T47D (cell line): ENCODE results near the gene SHISAL2B.

Experiments
- DNase-seq, 2 experiments: peaks; one replicate each; pipeline versions ENCODE4 v3.0.0 to v3.0.0-alpha.2; 2011 to 2012; ENCODE audit warnings: low read depth in 1 of 2, low spot score in 1 of 2
- JUND ChIP-seq: IDR thresholded peaks from 2 replicates; pipeline ENCODE4 v1.6.1; 2012; ENCODE audit warnings: low read depth
- in situ Hi-C: cut with HindIII; loops from 2 replicates; pipeline ENCODE4 v1.10.0; 2016; ENCODE audit warnings: low sequenced_read_pairs, low pct_unique_long_range_greater_than_20kb

Gene SHISAL2B

DNA sequence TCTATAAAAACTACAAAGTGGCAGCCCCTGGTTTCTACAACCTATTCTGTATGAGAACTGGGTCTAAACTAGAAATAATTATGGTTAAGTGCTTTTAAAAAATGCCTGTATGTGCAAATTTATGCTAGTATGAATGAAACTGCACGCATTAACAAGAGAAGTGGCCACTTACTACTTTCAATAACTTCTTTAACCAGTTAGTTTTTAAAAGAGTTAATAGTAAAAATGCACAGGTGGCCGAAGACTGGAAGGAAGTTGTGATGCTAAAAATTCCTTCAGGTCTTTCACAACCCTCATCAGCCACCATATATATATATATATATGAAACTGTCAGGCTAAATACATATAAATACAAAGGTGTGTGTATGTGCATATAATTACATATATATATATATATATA, 36.8 kb downstream of the SHISAL2B start:
- TF ChIP-seq JUND, result no peak
- in situ Hi-C loops, result no loop called here
- DNase-seq, result no peak

DNA sequence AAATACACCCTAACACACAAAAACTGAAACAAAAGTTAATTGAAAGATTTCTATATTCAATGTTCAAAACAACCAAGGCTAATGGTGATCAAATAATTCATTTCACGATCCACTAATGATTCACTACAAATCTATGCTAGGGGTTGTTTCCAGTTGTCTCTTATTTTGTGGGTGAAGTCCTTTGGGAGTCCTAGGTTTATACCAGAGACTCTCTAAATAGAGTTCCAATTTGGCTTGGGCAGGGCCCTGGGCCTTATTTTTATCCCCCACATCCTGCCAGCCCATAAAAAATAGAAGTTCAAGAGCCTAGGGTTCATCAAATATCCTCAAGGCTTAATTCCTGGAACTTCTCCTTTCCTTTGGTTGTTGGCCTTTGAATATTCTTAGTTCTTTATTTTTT, 52.1 kb downstream of the SHISAL2B start:
- DNase-seq, result no peak
- in situ Hi-C loops, result no loop called here
- no peak for TF ChIP-seq JUND

DNA sequence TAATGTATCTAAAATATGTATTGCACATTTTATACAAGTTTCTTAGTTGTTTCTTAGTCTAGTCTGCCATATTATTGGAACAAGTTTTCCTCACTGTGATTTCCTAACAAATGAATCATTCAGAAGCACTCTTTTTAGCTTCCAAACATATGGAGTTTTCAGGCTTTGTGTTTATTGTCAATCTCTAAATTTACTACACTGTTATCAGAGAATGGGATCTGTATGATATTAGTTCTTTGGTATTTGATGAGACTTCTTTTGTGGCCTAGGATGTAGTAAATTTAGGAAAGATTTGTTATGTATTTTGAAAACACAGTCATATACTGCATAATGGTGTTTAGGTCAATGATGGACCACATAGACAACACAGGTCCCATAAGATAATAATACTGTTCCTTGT, 52.5 kb downstream of the SHISAL2B start:
- TF ChIP-seq JUND, result no peak
- in situ Hi-C loops, result no loop called here
- DNase-seq, result no peak

DNA sequence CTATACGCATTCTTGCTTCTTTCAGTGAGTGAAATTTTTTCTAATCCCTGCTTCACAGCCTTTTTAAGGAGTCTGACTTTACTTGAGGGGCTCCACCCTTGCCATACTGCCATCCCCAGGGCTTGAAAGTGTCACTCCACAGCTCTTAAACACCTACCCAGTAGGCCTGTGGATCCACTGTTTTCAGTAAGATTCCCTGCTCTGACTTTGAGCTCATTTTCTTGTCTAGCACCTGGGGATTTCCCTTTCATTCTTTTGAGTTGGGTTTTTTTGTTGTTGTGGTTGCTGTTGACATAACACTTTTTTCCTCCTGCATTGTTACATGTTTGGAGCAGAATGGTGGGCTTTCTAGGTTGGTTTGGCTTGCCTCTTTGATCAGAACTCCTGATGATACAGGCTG, 54.6 kb downstream of the SHISAL2B start:
- in situ Hi-C loops, result no loop called here
- DNase-seq, result no peak
- no peak for TF ChIP-seq JUND

DNA sequence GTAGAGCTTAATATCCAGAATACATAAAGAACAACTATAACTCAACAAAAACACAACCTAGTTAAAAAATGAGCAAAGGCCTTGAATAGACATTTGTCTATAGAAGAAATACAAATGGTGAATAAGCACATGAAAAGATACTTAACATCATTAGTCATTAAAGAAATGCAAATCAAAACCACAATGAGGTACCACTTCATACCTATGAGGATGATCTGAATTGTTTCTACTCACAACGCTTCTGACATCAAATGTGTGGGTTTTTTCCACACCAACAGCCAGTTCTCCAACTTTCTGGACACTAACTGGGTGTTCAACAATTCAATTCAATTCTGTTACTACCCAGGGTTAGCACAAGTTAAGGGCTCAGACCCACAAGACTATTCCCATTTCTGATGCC, 56.1 kb downstream of the SHISAL2B start:
- in situ Hi-C loops, result no loop called here
- no peak for DNase-seq
- TF ChIP-seq JUND, result no peak

DNA sequence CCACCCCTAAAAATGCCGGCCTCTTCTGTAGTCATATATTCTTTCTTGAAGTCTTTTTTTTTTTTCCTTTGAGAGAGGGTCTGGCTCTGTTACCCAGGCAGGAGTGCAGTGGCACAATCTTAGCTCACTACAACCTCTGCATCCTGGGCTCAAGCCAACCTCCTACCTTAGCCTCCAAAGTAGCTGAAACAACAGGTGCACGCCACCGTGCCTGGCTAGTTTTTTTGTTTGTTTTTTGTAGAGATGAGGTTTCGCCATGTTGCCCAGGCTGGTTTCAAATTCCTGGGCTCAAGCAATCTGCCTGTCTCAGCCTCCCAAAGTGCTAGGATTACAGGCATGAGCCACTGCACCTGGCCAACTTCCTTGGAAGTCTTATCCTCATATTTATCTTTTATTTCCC, 59.1 kb downstream of the SHISAL2B start:
- TF ChIP-seq JUND, result no peak
- in situ Hi-C loops, result no loop called here
- no peak for DNase-seq

DNA sequence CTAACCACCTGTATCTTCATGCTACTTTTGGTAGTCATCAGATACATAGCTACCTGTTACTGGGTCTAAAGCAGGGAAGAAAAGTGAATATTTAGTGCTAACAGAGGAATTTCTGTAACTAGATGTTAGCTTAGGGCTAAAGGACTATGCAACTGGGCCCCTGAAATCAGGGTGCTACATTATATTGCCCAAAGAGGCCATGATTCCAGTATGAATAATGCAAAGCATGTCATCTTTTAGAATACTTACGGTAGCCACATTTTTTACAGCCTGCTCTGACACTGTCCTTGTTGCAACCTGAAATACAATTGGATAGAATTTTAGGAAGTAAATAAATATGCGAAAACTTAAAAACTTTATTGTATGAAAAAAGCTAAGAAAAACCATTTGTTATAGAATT, 63.8 kb downstream of the SHISAL2B start:
- no peak for TF ChIP-seq JUND
- no peak for DNase-seq
- in situ Hi-C loops, result no loop called here

DNA sequence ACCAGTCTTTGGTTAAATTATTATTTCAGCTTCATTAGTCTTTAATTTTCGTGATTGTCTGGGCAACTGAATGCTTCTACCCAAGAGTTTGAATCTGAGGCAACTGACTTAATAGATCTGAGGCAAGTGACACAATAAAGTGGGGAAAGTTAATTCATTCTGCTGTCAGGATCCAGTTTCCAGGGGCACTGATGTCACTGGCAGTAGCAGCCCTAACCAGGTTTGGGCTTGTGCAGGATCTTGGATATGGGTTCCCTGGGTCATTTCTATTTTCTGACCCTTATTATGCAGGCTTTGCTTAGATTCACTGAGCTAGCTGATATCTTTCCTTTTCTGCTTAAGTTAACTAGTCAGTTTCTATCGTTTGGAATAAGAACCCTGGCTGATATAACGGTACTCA, 68.6 kb downstream of the SHISAL2B start:
- in situ Hi-C loops, result no loop called here
- TF ChIP-seq JUND, result no peak
- no peak for DNase-seq

DNA sequence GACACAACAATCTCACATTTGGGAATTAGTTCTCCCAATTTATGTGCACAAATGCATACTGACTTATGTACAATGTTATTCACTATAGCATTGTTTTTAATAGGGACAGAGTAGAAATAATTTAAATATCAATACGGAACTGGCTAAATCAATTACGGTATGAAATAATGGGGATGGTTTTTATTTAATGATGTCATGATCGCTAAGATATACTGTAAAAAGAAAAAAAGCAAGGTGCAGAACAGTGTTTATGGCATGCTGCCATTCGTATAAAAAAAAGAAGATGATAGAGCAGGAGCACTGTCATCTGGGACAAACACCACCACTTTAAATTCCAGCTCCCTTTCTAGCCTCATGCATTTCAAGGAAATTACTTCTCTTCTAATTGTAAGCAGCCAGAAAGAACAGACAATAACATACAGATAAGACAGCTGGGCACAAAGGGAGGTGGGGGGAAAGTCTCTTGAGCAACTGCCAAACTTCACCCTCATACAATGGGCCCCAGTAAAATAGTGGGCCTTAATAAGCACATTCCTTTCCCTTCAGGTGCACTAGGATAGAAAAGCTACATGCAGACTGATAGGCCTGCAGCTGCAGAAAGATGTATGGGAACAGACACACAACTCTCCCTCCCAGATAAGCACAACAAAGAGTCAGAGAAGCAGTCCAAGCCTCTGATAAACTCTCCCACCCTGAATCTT, 69.8 kb downstream of the SHISAL2B start:
- no peak for TF ChIP-seq JUND
- no peak for DNase-seq
- in situ Hi-C loops, result no loop called here

DNA sequence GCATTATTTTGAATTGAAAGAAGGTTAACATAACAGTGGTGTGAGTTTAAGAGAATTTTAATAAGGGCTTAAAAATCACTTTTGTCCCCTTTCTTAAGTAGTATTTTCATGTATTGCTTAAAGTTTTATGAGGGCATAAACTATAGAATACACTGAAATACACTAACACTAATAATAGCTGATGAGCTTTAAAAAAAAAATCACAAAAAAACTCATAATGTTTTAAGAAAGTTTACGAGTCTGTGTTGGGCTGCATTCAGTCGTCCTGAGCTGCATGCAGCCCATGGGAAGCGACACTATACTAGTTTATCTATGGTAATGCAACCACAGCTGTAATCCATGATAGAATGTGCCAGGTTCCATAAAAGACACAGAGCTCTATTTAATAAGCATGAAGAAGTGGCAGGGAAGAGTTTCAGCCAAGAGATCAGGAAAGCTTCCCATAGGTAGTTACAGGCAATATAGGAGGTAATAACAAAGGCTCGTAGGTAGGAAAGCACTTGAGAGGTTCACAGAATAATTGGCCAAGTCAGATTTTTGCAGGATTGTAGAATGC, 73.7 kb downstream of the SHISAL2B start:
- in situ Hi-C loops, result no loop called here
- no peak for TF ChIP-seq JUND
- no peak for DNase-seq

DNA sequence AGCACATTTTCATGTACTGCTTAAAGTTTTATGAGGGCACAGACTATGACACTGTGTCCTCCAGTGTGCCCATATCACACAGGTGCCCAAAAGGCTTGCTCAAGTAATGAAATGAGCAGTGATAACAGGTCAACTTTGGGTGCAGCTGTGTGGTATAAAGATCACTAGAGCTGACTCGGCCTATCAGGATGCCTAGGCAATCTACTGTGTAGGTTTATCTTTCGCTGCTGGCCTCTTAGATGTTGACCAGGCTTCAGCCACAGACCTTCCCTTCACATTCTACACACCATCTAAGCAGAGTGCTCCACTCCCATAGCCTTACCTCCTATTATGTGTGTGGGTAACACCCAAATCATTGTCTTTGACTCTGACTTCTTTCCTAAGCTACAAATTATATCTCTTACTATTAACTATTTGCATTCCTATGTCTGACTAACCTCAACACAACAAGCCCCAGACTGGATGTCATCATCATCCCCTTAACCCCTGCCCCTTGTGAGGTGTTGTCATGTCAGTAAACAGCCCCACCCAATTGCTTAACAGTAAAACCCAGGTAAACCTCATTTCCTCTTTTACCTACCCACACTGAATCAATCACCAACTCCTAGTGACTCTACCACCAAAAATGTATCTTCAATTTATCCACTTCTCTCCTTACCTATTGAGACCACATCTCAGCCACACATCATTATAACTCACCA, 75.7 kb downstream of the SHISAL2B start:
- in situ Hi-C loops, result no loop called here
- no peak for TF ChIP-seq JUND
- DNase-seq, result no peak

DNA sequence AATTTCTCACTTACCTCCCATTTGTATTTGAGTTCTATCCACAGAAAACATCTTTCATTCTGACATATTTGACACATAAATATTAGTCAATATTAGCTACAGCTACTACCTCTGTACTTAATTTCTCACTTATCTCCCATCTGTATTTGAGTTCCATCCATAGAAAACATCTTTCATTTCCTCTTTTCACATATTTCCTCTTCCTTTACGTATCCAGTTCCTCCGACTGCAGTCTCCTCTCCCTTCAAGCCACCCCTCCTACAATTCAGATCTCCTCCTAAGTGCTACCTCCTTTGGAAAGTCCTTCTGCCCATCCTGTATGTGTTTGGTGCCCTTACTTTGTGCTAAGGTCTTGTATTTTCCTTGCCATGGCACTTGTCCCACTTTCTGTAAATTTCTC, 76.6 kb downstream of the SHISAL2B start:
- no peak for TF ChIP-seq JUND
- no peak for DNase-seq
- in situ Hi-C loops, result no loop called here
